ENCODE results near the gene GPLD1.
A peak's percentile ranks its signal among the peaks of the same experiment; 100 is the strongest.

GPLD1 gene

GRCh38 chr6:24454452-24454851, 34.9 kb downstream of the GPLD1 start:
- TF ChIP-seq GATA2 (IDR thresholded peaks at IDR 0.05; ENCODE audit: low read depth, low read length) (no peak), GATA3 (IDR thresholded peaks at IDR 0.05; ENCODE audit: low read depth, low read length) (no peak)

DNA sequence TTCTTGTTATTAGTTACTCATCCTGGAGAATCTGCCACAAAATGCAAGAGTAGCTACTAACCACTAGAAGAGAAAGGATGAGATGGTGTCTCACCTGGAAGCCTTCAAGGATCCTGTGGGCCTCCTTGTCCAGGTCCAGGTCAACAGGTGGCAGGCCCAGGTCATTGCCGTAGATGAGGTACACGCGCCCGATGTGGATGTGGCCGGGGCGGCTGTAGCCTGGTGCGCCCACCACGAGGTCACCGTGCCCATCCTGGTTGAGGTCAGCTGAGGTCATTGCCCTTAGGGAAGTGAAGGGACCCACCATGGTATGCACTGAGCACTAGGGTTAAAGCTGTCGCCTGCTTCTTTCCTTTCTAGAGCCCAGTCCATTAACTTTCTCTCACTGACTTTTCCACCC, 35.5 kb downstream of the GPLD1 start:
- TF ChIP-seq GATA2 (IDR thresholded peaks at IDR 0.05; ENCODE audit: low read depth, low read length), result no peak
- TF ChIP-seq GATA3 (IDR thresholded peaks at IDR 0.05; ENCODE audit: low read depth, low read length), result no peak

DNA sequence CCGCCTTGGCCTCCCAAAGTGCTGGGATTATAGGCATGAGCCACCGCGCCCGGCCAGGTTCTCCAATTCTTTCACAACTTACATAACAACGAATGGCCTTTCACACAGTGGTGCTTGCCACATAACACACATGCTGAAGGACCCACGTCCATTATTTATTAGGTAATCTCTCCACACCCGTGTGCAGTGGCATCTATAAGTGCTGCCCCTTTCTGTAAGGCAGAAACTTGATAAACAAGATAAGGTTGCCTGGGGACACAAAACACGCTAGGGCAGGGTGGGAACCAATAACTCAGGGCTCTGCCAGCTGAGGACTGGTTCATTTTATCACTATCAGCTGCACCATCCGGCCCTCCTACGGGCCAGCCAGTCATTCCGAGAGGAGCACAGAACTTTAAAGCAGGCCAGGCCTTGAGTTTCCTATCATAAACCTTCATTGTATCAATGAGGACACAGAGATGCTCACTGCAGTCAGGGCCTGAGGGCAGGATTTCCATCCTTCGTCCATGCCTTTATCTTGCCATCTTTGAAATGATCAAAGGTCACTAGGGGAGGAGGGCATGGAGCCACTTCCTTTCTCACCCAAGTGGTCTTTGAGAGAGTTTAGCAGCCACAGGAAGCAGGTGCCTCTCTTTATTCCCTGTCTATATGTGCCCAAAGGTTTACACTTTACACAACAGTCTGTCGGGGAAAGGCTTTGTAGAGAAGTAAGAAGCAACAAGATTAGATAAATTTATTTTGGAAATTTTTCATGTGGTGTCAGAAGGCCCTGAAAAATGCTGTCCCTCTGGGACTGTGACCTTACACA, 37.6 kb downstream of the GPLD1 start:
- TF ChIP-seq GATA2 (IDR thresholded peaks at IDR 0.05; ENCODE audit: low read depth, low read length) (peak; percentile 55), GATA3 (IDR thresholded peaks at IDR 0.05; ENCODE audit: low read depth, low read length) (no peak)

GRCh38 chr6:24448828-24449525, 40.4 kb downstream of the GPLD1 start:
- TF ChIP-seq GATA2 (IDR thresholded peaks at IDR 0.05; ENCODE audit: low read depth, low read length) (no peak), GATA3 (IDR thresholded peaks at IDR 0.05; ENCODE audit: low read depth, low read length) (no peak)

- TF ChIP-seq GATA2 (IDR thresholded peaks at IDR 0.05; ENCODE audit: low read depth, low read length) (no peak), GATA3 (IDR thresholded peaks at IDR 0.05; ENCODE audit: low read depth, low read length) (no peak)
Measured at GRCh38 chr6:24448396-24448795, 41.0 kb downstream of the GPLD1 start.

DNA sequence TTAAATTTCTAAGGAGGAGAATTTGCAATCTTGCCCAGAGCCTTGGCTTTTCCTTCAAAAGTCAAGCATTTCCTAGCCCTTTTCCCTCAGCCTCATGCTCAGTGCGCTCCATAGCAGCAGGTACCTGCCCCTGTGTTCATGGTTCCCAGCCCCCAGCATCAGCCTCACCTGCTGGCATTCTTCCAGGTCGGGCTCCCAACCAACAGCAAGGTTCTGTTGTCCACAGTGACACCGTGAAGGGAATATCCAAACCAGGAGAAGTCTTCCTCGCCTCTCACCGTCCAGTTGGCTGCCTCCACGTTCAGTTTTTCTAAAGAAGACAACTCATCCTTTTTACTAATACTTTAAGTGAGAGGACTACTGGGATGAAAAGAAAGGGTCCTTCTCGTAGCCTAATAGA, 42.7 kb downstream of the GPLD1 start:
- TF ChIP-seq GATA2 (IDR thresholded peaks at IDR 0.05; ENCODE audit: low read depth, low read length) (no peak), GATA3 (IDR thresholded peaks at IDR 0.05; ENCODE audit: low read depth, low read length) (no peak)

DNA sequence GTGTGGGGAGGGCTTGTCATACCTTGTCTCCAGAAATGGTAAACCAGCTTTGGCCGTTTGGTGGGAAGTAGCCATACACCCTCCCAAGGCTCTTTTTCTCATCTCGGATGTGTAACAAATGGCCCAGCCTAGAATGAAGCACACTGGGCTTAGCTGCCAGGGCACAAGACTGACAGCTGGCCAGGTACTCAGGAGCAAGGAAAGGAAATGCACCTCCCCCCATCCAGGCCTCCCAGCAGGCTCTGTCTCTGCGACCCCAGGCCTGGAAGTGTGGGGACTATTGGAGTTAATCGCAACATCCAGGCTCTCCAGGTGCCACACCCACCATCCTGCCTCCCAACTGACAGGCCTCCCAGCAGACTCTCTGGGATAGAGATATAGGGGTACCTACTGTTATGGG, 43.7 kb downstream of the GPLD1 start:
- no peak for TF ChIP-seq GATA2 (IDR thresholded peaks at IDR 0.05; ENCODE audit: low read depth, low read length)

- TF ChIP-seq GATA2 (IDR thresholded peaks at IDR 0.05; ENCODE audit: low read depth, low read length) (no peak), GATA3 (IDR thresholded peaks at IDR 0.05; ENCODE audit: low read depth, low read length) (no peak)
Measured at GRCh38 chr6:24444588-24444987, 44.8 kb downstream of the GPLD1 start.

DNA sequence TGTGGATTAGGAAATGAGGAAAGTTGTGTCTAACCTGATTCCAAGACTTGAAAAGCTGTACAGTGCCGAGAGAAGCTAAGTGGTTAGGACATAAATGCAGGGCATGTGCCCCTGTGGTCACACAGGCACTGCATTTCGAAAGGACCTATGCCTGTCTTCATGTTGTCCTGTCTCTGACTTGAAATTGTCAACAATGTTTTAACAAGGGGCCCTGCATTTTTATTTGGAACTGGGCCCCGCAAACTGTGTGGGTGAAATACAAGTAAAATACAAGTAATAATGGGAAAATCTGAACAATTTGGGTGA, 47.8 kb downstream of the GPLD1 start:
- TF ChIP-seq GATA3 (IDR thresholded peaks at IDR 0.05; ENCODE audit: low read depth, low read length) (no peak), GATA2 (IDR thresholded peaks at IDR 0.05; ENCODE audit: low read depth, low read length) (no peak)

GRCh38 chr6:24440897-24441598, 48.3 kb downstream of the GPLD1 start:
- TF ChIP-seq GATA2 (IDR thresholded peaks at IDR 0.05; ENCODE audit: low read depth, low read length), result no peak
- TF ChIP-seq GATA3 (IDR thresholded peaks at IDR 0.05; ENCODE audit: low read depth, low read length), result no peak

DNA sequence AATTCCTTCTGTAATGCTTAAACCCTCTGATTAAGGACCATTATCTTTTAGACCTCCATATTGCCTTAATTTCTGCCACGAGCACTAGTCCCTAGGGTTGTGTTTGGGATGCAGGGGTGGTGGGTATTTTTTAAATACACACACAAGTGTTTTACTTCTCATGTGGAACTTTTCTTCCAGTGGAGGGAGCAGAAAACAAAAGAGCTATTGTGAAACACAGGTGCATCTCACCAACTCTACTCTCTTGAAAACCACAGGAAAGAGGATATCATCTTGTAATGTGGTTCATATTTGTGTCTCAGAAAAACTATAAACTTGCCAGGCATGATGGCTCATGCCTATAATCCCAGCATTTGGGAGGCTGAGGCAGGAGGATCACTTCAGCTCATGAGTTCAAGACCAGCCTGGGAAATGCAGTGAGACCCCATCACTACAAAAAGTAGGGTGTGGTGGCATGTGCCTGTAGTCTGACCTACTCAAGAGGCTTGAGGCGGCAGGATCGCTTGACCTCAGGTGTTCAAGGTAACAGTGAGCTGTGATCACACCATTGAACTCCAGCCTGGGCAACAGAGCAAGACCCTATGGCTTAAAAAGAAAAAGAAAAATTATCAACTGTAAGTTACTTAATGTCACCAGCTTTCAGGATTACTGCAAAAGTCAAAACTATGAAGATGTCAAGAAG, 49.4 kb downstream of the GPLD1 start:
- no peak for TF ChIP-seq GATA3 (IDR thresholded peaks at IDR 0.05; ENCODE audit: low read depth, low read length)
- TF ChIP-seq GATA2 (IDR thresholded peaks at IDR 0.05; ENCODE audit: low read depth, low read length), result no peak

DNA sequence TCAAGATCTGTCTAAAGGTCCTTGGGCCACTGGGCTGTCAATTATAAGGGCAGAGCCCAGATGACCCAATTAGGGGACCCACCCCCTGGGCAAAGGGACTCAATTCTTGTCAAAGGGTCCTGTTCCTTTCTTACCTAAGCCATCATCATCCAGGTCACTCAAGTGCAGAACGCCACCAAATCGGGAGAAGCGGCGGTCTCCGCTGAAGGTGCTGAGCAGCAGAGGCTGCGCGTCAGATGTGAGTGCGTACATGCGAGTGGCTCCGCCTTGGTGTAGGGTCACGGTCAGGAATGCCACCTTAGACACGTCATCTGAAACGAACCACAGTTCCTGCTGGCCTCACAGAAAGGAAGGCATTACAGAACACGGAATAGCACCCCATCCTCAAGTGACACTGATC, 52.4 kb downstream of the GPLD1 start:
- TF ChIP-seq GATA2 (IDR thresholded peaks at IDR 0.05; ENCODE audit: low read depth, low read length), result no peak
- TF ChIP-seq GATA3 (IDR thresholded peaks at IDR 0.05; ENCODE audit: low read depth, low read length), result no peak

DNA sequence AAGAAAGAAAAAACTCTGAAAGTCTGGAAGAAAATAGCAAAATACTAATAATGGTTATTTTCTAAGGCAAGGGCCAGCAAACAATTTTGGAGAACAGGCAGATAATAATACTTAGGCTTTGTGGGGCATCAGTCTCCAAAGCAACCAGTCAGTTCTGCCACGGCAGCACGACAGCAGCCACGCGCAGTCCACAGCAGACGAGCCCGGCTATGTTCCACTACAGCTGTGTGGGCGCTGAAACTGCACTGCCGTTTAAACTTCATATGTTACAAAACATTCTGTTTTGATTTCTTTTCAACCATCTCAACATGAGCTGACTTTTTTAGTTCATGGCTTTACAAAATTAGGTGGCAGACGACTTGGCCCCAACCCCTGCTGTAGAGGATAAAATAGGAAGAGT, 56.8 kb downstream of the GPLD1 start:
- TF ChIP-seq GATA2 (IDR thresholded peaks at IDR 0.05; ENCODE audit: low read depth, low read length) (no peak), GATA3 (IDR thresholded peaks at IDR 0.05; ENCODE audit: low read depth, low read length) (no peak)

GRCh38 chr6:24431045-24431451, 58.3 kb downstream of the GPLD1 start:
- TF ChIP-seq GATA3 (IDR thresholded peaks at IDR 0.05; ENCODE audit: low read depth, low read length) (no peak), GATA2 (IDR thresholded peaks at IDR 0.05; ENCODE audit: low read depth, low read length) (no peak)
